Esophagus (tissue), 2 donors: ENCODE results near the gene PDE1C. TPM values are rescaled to one million over a fixed set of nuclear protein-coding genes. Genes with fewer than 3 reads are reported as not detected.

Experiments used
- H3K27ac ChIP-seq, 2 donors: one replicate each; pipeline ENCODE4 v1.5.1; 2013; ENCODE audit warnings: low read depth in 2 of 2, mild to moderate bottlenecking in 2 of 2, inconsistent platforms in 1 of 2, low read length in 1 of 2, moderate library complexity in 1 of 2
- H3K27me3 ChIP-seq, 2 donors: one replicate each; pipeline ENCODE4 v1.6.1; 2013; ENCODE audit warnings: low read length in 2 of 2, control low read depth in 1 of 2, mild to moderate bottlenecking in 1 of 2; ENCODE audit not compliant: insufficient read depth in 2 of 2, control insufficient read depth in 1 of 2
- H3K36me3 ChIP-seq, 2 donors: one replicate each; pipeline ENCODE4 v1.6.1; 2013; ENCODE audit warnings: low read length in 1 of 2; ENCODE audit not compliant: control insufficient read depth in 2 of 2, insufficient read depth in 2 of 2
- H3K4me1 ChIP-seq, 2 donors: one replicate each; pipeline ENCODE4 v1.6.1; 2013; ENCODE audit warnings: low read length in 1 of 2; ENCODE audit not compliant: control insufficient read depth in 2 of 2, insufficient read depth in 2 of 2
- H3K4me3 ChIP-seq, 2 donors: one replicate each; pipeline ENCODE4 v1.5.1; 2013; ENCODE audit warnings: low read length in 2 of 2, mild to moderate bottlenecking in 2 of 2, low read depth in 1 of 2, moderate library complexity in 1 of 2
- H3K9me3 ChIP-seq, 2 donors: one replicate each; pipeline ENCODE4 v1.6.1; 2013; ENCODE audit warnings: mild to moderate bottlenecking in 2 of 2, low read depth in 1 of 2, low read length in 1 of 2, moderate library complexity in 1 of 2; ENCODE audit not compliant: control insufficient read depth in 2 of 2, insufficient read depth in 1 of 2
- WGBS, 2 donors: extraction: QIAGEN DNeasy Blood & Tissue Kit; methylation state at CpG; one replicate each; pipeline ENCODE4 v1.1.7; 2013; 5-methylcytosine and 5-hydroxymethylcytosine counted together
- polyA plus RNA-seq, 2 donors: library from polyadenylated mRNA; stranded (reverse); fragments of 200-250 nt; gene quantifications; one replicate each; pipeline ENCODE4 v1.2.3, GENCODE V29; 2013
- donor health status: healthy with polysubstance abuse.
- donor health status: Bipolar disorder and iron deficiency.

PDE1C gene
- polyA plus RNA-seq, 2 donors = 1.9 to 2.2 TPM

GRCh38 chr7:31899356-31899927 lies 170.8 kb downstream of the PDE1C start:
- H3K27me3 ChIP-seq = no peaks in the 10 kb centered on the region
- H3K4me1 ChIP-seq = no peaks in the 10 kb centered on the region
- no peak overlapping the region for H3K4me3 ChIP-seq
- H3K9me3 ChIP-seq = no peaks in the 10 kb centered on the region
- H3K36me3 ChIP-seq = no peaks in the 10 kb centered on the region
- H3K27ac ChIP-seq = no peak overlapping the region
- 78 to 86% methylated on average over 14 of the region's 14 CpGs for WGBS, 2 donors

- Histone ChIP-seq H3K36me3 (no peaks in the 10 kb centered on the region), H3K4me1 (no peaks in the 10 kb centered on the region), H3K27ac (no peak overlapping the region), H3K4me3 (no peak overlapping the region), H3K9me3 (no peaks in the 10 kb centered on the region), H3K27me3 (no peaks in the 10 kb centered on the region)
- WGBS, 2 donors = 53 to 55% methylated on average over 6 of the region's 6 CpGs
Observed at GRCh38 chr7:31896925-31897324, 173.3 kb downstream of the PDE1C start.

- no peaks in the 10 kb centered on the region for H3K36me3 ChIP-seq
- no peak overlapping the region for H3K27ac ChIP-seq
- no peak overlapping the region for H3K4me3 ChIP-seq
- H3K27me3 ChIP-seq = no peaks in the 10 kb centered on the region
- no peaks in the 10 kb centered on the region for H3K9me3 ChIP-seq
- no peaks in the 10 kb centered on the region for H3K4me1 ChIP-seq
Observed at GRCh38 chr7:31894308-31894707, 175.9 kb downstream of the PDE1C start.

GRCh38 chr7:31893365-31893764 lies 176.8 kb downstream of the PDE1C start:
- H3K27ac ChIP-seq = no peak overlapping the region
- no peaks in the 10 kb centered on the region for H3K9me3 ChIP-seq
- H3K36me3 ChIP-seq = no peaks in the 10 kb centered on the region
- H3K4me3 ChIP-seq = no peak overlapping the region
- no peaks in the 10 kb centered on the region for H3K4me1 ChIP-seq
- H3K27me3 ChIP-seq = no peaks in the 10 kb centered on the region
- WGBS, 2 donors = 62 to 79% methylated on average over 3 of the region's 3 CpGs

- Histone ChIP-seq H3K27ac (no peak overlapping the region), H3K4me3 (no peak overlapping the region), H3K36me3 (no peaks in the 10 kb centered on the region), H3K4me1 (no peaks in the 10 kb centered on the region), H3K9me3 (no peaks in the 10 kb centered on the region), H3K27me3 (no peaks in the 10 kb centered on the region)
- WGBS, 2 donors = 75 to 84% methylated on average over 3 of the region's 3 CpGs
Observed at GRCh38 chr7:31892099-31892829, 177.9 kb downstream of the PDE1C start.

- H3K27ac ChIP-seq = peak overlapping the region in 1 of 2 donors; percentile 31
- no peaks in the 10 kb centered on the region for H3K36me3 ChIP-seq
- H3K9me3 ChIP-seq = no peaks in the 10 kb centered on the region
- 54 to 64% methylated on average over 3 of the region's 3 CpGs for WGBS, 2 donors
- no peak overlapping the region for H3K4me3 ChIP-seq
- H3K4me1 ChIP-seq = no peaks in the 10 kb centered on the region
- no peaks in the 10 kb centered on the region for H3K27me3 ChIP-seq
Observed at GRCh38 chr7:31890766-31891165, 179.4 kb downstream of the PDE1C start.

GRCh38 chr7:31890198-31890597 lies 180.0 kb downstream of the PDE1C start:
- H3K4me3 ChIP-seq = no peak overlapping the region
- no peaks in the 10 kb centered on the region for H3K27me3 ChIP-seq
- 29 to 50% methylated on average over 3 of the region's 3 CpGs for WGBS, 2 donors
- no peaks in the 10 kb centered on the region for H3K9me3 ChIP-seq
- H3K36me3 ChIP-seq = no peaks in the 10 kb centered on the region
- no peaks in the 10 kb centered on the region for H3K4me1 ChIP-seq
- no peak overlapping the region for H3K27ac ChIP-seq

- 95 to 96% methylated on average over 2 of the region's 2 CpGs for WGBS, 2 donors
- Histone ChIP-seq H3K4me3 (no peak overlapping the region), H3K27me3 (no peaks in the 10 kb centered on the region), H3K36me3 (no peaks in the 10 kb centered on the region), H3K27ac (no peak overlapping the region), H3K9me3 (no peaks in the 10 kb centered on the region), H3K4me1 (no peaks in the 10 kb centered on the region)
Observed at GRCh38 chr7:31887006-31887405, 183.2 kb downstream of the PDE1C start.

GRCh38 chr7:31885171-31885570 lies 185.0 kb downstream of the PDE1C start:
- H3K36me3 ChIP-seq = no peaks in the 10 kb centered on the region
- H3K4me3 ChIP-seq = no peak overlapping the region
- H3K4me1 ChIP-seq = no peaks in the 10 kb centered on the region
- WGBS, 2 donors = 72 to 81% methylated on average over 2 of the region's 2 CpGs
- H3K27me3 ChIP-seq = no peaks in the 10 kb centered on the region
- no peaks in the 10 kb centered on the region for H3K9me3 ChIP-seq
- no peak overlapping the region for H3K27ac ChIP-seq

- WGBS, 2 donors = 27 to 33% methylated on average over 3 of the region's 3 CpGs
- H3K36me3 ChIP-seq = no peaks in the 10 kb centered on the region
- H3K4me1 ChIP-seq = no peaks in the 10 kb centered on the region
- no peaks in the 10 kb centered on the region for H3K9me3 ChIP-seq
- H3K4me3 ChIP-seq = no peak overlapping the region
- no peaks in the 10 kb centered on the region for H3K27me3 ChIP-seq
- H3K27ac ChIP-seq = peak overlapping the region; percentile 47 to 78
Observed at GRCh38 chr7:31883761-31884164, 186.4 kb downstream of the PDE1C start.
